IMR-90 (cell line): ENCODE measurements around the gene CYB561D1. TPM values are rescaled to one million over a fixed set of nuclear protein-coding genes. Genes with fewer than 3 reads are reported as not detected.

ENCODE experiments used
- ATAC-seq: fragments of 200-7000 bp; cut with Tn5 transposase; 2 replicates; pipeline ENCODE4 v1.9.1; 2020; ENCODE audit warnings: low read depth, mild to moderate bottlenecking, moderate library complexity
- BruUV-seq: library from RNA; stranded (reverse); fragments of 400-500 nt; replicated peaks from 2 replicates; lab custom pipeline; 2021; lab: Mats Ljungman, UMichigan
- CTCF ChIA-PET: fragments of 300-600 bp; formaldehyde crosslinking; extraction: SDS; loops from one replicate; lab custom pipeline; 2021; ENCODE audit warnings: antibody characterized with exemption; lab: Yijun Ruan, JAX
- POLR2A ChIA-PET: fragments of 300-600 bp; sonication (Branson Sonifier 250); formaldehyde crosslinking; loops from one replicate; lab custom pipeline; 2022; ENCODE audit warnings: antibody characterized with exemption; ENCODE audit not compliant: unreplicated experiment; lab: Charles Lee
- DNase-seq: peaks from one replicate; pipeline ENCODE4 v3.0.0; 2013
- H2AFZ ChIP-seq: replicated peaks from 2 replicates; pipeline ENCODE3; 2013; ENCODE audit warnings: low read length, mild to moderate bottlenecking; ENCODE audit not compliant: poor library complexity
- H2AK5ac ChIP-seq: 2 replicates; pipeline ENCODE4 v1.6.1; 2013; ENCODE audit warnings: low read depth, low read length, inconsistent platforms
- H2AK9ac ChIP-seq: replicated peaks from 2 replicates; pipeline ENCODE3; 2013; ENCODE audit warnings: mild to moderate bottlenecking, low read depth, low read length, moderate library complexity; ENCODE audit not compliant: poor library complexity
- H2BK120ac ChIP-seq: 2 replicates; pipeline ENCODE4 v1.6.1; 2013; ENCODE audit warnings: low read depth, low read length, inconsistent platforms
- H2BK15ac ChIP-seq: 3 replicates; pipeline ENCODE4 v1.6.1; 2013; ENCODE audit warnings: low read depth, low read length, inconsistent platforms
- H2BK20ac ChIP-seq: 2 replicates; pipeline ENCODE4 v1.6.1; 2013; ENCODE audit warnings: low read depth, mild to moderate bottlenecking, inconsistent platforms, low read length, moderate library complexity
- H2BK5ac ChIP-seq: 2 replicates; pipeline ENCODE4 v1.6.1; 2013; ENCODE audit warnings: mild to moderate bottlenecking, low read depth, low read length, inconsistent platforms; ENCODE audit not compliant: poor library complexity, severe bottlenecking
- H3K14ac ChIP-seq: replicated peaks from 2 replicates; pipeline ENCODE4 v1.6.1; 2013; ENCODE audit warnings: low read depth, low read length, inconsistent platforms
- H3K18ac ChIP-seq: 2 replicates; pipeline ENCODE4 v1.6.1; 2013; ENCODE audit warnings: low read depth, low read length, control low read depth
- H3K23ac ChIP-seq: 2 replicates; pipeline ENCODE4 v1.6.1; 2013; ENCODE audit warnings: low read depth, low read length, inconsistent platforms
- H3K27ac ChIP-seq: 2 replicates; pipeline ENCODE4 v1.5.1; 2013; ENCODE audit warnings: mild to moderate bottlenecking, control low read depth, low read length; ENCODE audit not compliant: insufficient read depth
- H3K27me3 ChIP-seq: 2 replicates; pipeline ENCODE4 v1.6.1; 2013; ENCODE audit warnings: low read length; ENCODE audit not compliant: control insufficient read depth, insufficient read depth
- H3K36me3 ChIP-seq: 2 replicates; pipeline ENCODE4 v1.6.1; 2013; ENCODE audit warnings: low read length, mixed read lengths; ENCODE audit not compliant: control insufficient read depth, insufficient read depth
- H3K4ac ChIP-seq: 2 replicates; pipeline ENCODE4 v1.6.1; 2013; ENCODE audit warnings: low read depth, low read length, inconsistent platforms
- H3K4me1 ChIP-seq: 2 replicates; pipeline ENCODE4 v1.6.1; 2013; ENCODE audit warnings: low read length, mixed read lengths; ENCODE audit not compliant: control insufficient read depth, insufficient read depth
- H3K4me2 ChIP-seq: 2 replicates; pipeline ENCODE4 v1.6.1; 2013; ENCODE audit warnings: low read depth, mild to moderate bottlenecking, control low read depth, low read length, moderate library complexity
- H3K4me3 ChIP-seq: 2 replicates; pipeline ENCODE4 v1.5.1; 2013; ENCODE audit warnings: low read depth, mild to moderate bottlenecking, control low read depth, low read length, moderate library complexity; ENCODE audit not compliant: insufficient read depth
- H3K56ac ChIP-seq: 2 replicates; pipeline ENCODE4 v1.6.1; 2013; ENCODE audit warnings: low read length, inconsistent platforms; ENCODE audit not compliant: insufficient read depth; ENCODE audit errors: extremely low read depth
- H3K79me1 ChIP-seq, 2 experiments: 2 replicates each; pipeline ENCODE4 v1.6.1; 2013; ENCODE audit warnings: low read length in 2 of 2, inconsistent platforms in 1 of 2, low read depth in 1 of 2
- H3K9ac ChIP-seq: 2 replicates; pipeline ENCODE4 v1.6.1; 2013; ENCODE audit warnings: low read depth, low read length, control low read depth
- H3K9me1 ChIP-seq: 2 replicates; pipeline ENCODE4 v1.6.1; 2013; ENCODE audit warnings: low read length, inconsistent platforms; ENCODE audit not compliant: insufficient read depth
- H3K9me3 ChIP-seq: 2 replicates; pipeline ENCODE4 v1.6.1; 2013; ENCODE audit warnings: low read length; ENCODE audit not compliant: control insufficient read depth, insufficient read depth
- H4K20me1 ChIP-seq: 2 replicates; pipeline ENCODE4 v1.6.1; 2013; ENCODE audit warnings: low read length, inconsistent platforms; ENCODE audit not compliant: insufficient read depth
- H4K5ac ChIP-seq: 2 replicates; pipeline ENCODE4 v1.6.1; 2013; ENCODE audit warnings: mild to moderate bottlenecking, low read depth, low read length, control low read depth
- H4K8ac ChIP-seq, 2 experiments: 2 replicates each; pipeline ENCODE4 v1.6.1; 2013; ENCODE audit warnings: low read depth in 2 of 2, low read length in 2 of 2, control low read depth in 1 of 2, inconsistent platforms in 1 of 2
- H4K91ac ChIP-seq: 2 replicates; pipeline ENCODE4 v1.6.1; 2013; ENCODE audit warnings: low read depth, low read length, inconsistent platforms; ENCODE audit not compliant: insufficient read depth
- BHLHE40 ChIP-seq: fragments of 150-350 bp; IDR thresholded peaks from 2 replicates; pipeline ENCODE4 v1.6.1; 2016; ENCODE audit warnings: mild to moderate bottlenecking, low read depth, low read length
- CHD1 ChIP-seq: IDR thresholded peaks from 2 replicates; pipeline ENCODE4 v1.6.1; 2012; ENCODE audit warnings: low read depth, low read length, improper control_type of control experiment
- CTCF ChIP-seq: conservative IDR thresholded peaks from 2 replicates; pipeline ENCODE4 v1.5.1; 2012; ENCODE audit warnings: mild to moderate bottlenecking, low read depth, low read length, improper control_type of control experiment
- ELK1 ChIP-seq: fragments of 150-350 bp; IDR thresholded peaks from 2 replicates; pipeline ENCODE4 v1.6.1; 2016; ENCODE audit warnings: low read depth, mild to moderate bottlenecking, low read length, moderate library complexity, borderline replicate concordance
- FOS ChIP-seq: fragments of 150-350 bp; IDR thresholded peaks from 2 replicates; pipeline ENCODE4 v1.6.1; 2016; ENCODE audit warnings: low read depth, low read length
- MAFK ChIP-seq: IDR thresholded peaks from 2 replicates; pipeline ENCODE4 v1.6.1; 2012; ENCODE audit warnings: low read depth, low read length, improper control_type of control experiment
- MAZ ChIP-seq: IDR thresholded peaks from 2 replicates; pipeline ENCODE4 v1.6.1; 2012; ENCODE audit warnings: low read depth, mild to moderate bottlenecking, low read length, improper control_type of control experiment, moderate library complexity, borderline replicate concordance
- NFE2L2 ChIP-seq: fragments of 150-350 bp; IDR thresholded peaks from 2 replicates; pipeline ENCODE4 v1.6.1; 2016; ENCODE audit warnings: low read depth, mild to moderate bottlenecking, low read length
- POLR2A ChIP-seq: IDR thresholded peaks from 2 replicates; pipeline ENCODE4 v1.6.1; 2012; ENCODE audit warnings: mild to moderate bottlenecking, low read depth, low read length
- RAD21 ChIP-seq: IDR thresholded peaks from 2 replicates; pipeline ENCODE4 v1.6.1; 2012; ENCODE audit warnings: low read length, improper control_type of control experiment
- RCOR1 ChIP-seq: IDR thresholded peaks from 2 replicates; pipeline ENCODE4 v1.6.1; 2012; ENCODE audit warnings: mild to moderate bottlenecking, low read length, improper control_type of control experiment; ENCODE audit not compliant: insufficient replicate concordance
- RFX5 ChIP-seq: IDR thresholded peaks from 2 replicates; pipeline ENCODE4 v1.8.0; 2012; ENCODE audit warnings: low read depth, mild to moderate bottlenecking, low read length, moderate library complexity
- SMC3 ChIP-seq: fragments of 150-350 bp; IDR thresholded peaks from 2 replicates; pipeline ENCODE4 v1.6.1; 2016; ENCODE audit warnings: low read depth, mild to moderate bottlenecking, antibody characterized with exemption, low read length, moderate library complexity
- USF2 ChIP-seq: fragments of 150-350 bp; IDR thresholded peaks from 2 replicates; pipeline ENCODE4 v1.6.1; 2017; ENCODE audit warnings: mild to moderate bottlenecking, antibody characterized with exemption, low read length, low read depth
- WGBS, 2 experiments: methylation state at CpG; one replicate each; pipeline versions ENCODE4 v1.1.5 to v1.1.7; 2013; ENCODE audit warnings: missing lambda C conversion rate in 2 of 2; ENCODE audit not compliant: insufficient read length in 1 of 2; ENCODE audit errors: extremely low coverage in 2 of 2; 5-methylcytosine and 5-hydroxymethylcytosine counted together
- dilution Hi-C: fragments of 300-500 bp; cut with HindIII; formaldehyde crosslinking; loops from one replicate; pipeline ENCODE4 v1.14.3; 2018; ENCODE audit warnings: low sequenced_read_pairs; ENCODE audit not compliant: unreplicated experiment
- in situ Hi-C: fragments of 300-500 bp; cut with MboI; formaldehyde crosslinking; loops from 3 replicates; pipeline ENCODE4 v1.14.3; 2019; ENCODE audit warnings: low sequenced_read_pairs, inconsistent platforms, mixed read lengths
- intact Hi-C: fragments of 100-400 bp; cut with micrococcal nuclease; formaldehyde crosslinking; loops from 2 replicates; pipeline ENCODE4 v1.10.0; 2022
- polyA plus RNA-seq, 3 experiments: library from polyadenylated mRNA; depleted of rRNA; stranded (reverse); fragments of >200 nt; gene quantifications; 2 replicates each; pipeline ENCODE4 v1.2.3, GENCODE V29; 2012; ENCODE audit warnings: low replicate concordance in 1 of 3
- total RNA-seq: library from RNA; depleted of rRNA; stranded (reverse); fragments of >200 nt; gene quantifications from 2 replicates; pipeline ENCODE4 v1.2.3, GENCODE V29; 2012

Gene CYB561D1
- total and polyA plus RNA-seq, 2 of the 4 experiments (the other 2 are of a cell fraction): 5.7 to 8.1 TPM

GRCh38 chr1:109523706-109524105 lies 29.8 kb downstream of the CYB561D1 start:
- ATAC-seq (no peak), DNase-seq (peak; percentile 18)
- Histone ChIP-seq H2BK120ac (no peak overlapping the region), H4K20me1 (no peaks in the 10 kb centered on the region), H4K91ac (no peak overlapping the region), H2AK5ac (no peak overlapping the region), H3K23ac (no peak overlapping the region), H2BK20ac (no peak overlapping the region), H2AFZ (no peak overlapping the region), H3K9me3 (no peaks in the 10 kb centered on the region), H3K4me3 (no peak overlapping the region), H3K4me1 (no peaks in the 10 kb centered on the region), H3K4me2 (no peak overlapping the region), H2BK5ac (no peak overlapping the region), H4K8ac (no peak overlapping the region), H3K18ac (no peak overlapping the region), H3K14ac (no peak overlapping the region), H3K4ac (no peak overlapping the region), H2BK15ac (no peak overlapping the region), H2AK9ac (no peak overlapping the region), H3K79me1 (no peaks in the 10 kb centered on the region), H4K5ac (no peak overlapping the region), H3K9me1 (no peaks in the 10 kb centered on the region; the same call in 1 of the 2 replicates), H3K27me3 (peaks cover 38% of the 10 kb centered on the region), H3K27ac (no peak overlapping the region), H3K36me3 (no peaks in the 10 kb centered on the region), H3K9ac (no peak overlapping the region), H3K56ac (no peak overlapping the region)
- dilution Hi-C loops: no loop called here
- in situ Hi-C loops: no loop called here
- no CpG with 5 or more reads among the region's 2 CpGs for WGBS, 2 experiments
- intact Hi-C loops: no loop called here
- ChIA-PET POLR2A (no interaction called here), CTCF (interaction anchor here (1.0 kb wide), 1 partner anchor 30 kb away, joined by 4 read pairs; the partner anchor contains the start of gene CYB561D1)
- BruUV-seq: no TSS peak
- no peak for TF ChIP-seq MAFK
- no peak for TF ChIP-seq RAD21
- TF ChIP-seq SMC3: no peak
- no peak for TF ChIP-seq RCOR1
- no peak for TF ChIP-seq ELK1
- no peak for TF ChIP-seq CHD1
- no peak for TF ChIP-seq FOS
- no peak for TF ChIP-seq NFE2L2
- no peak for TF ChIP-seq RFX5
- TF ChIP-seq POLR2A: no peak
- no peak for TF ChIP-seq MAZ
- TF ChIP-seq USF2: no peak
- no peak for TF ChIP-seq CTCF
- no peak for TF ChIP-seq BHLHE40
